Neuron (in vitro differentiated cells): ENCODE measurements around the gene PHF11.

Experiments used
- H2AFZ ChIP-seq: one replicate; pipeline ENCODE4 v1.6.1; 2013; ENCODE audit warnings: low read depth, mild to moderate bottlenecking, inconsistent platforms, low read length, moderate library complexity
- H3K27me3 ChIP-seq: one replicate; pipeline ENCODE4 v1.6.1; 2013; ENCODE audit warnings: low read length; ENCODE audit not compliant: insufficient read depth
- H3K36me3 ChIP-seq: one replicate; pipeline ENCODE4 v1.6.1; 2013; ENCODE audit warnings: low read length; ENCODE audit not compliant: insufficient read depth
- H3K4me1 ChIP-seq: one replicate; pipeline ENCODE4 v1.6.1; 2013; ENCODE audit warnings: low read length; ENCODE audit not compliant: insufficient read depth
- H3K4me3 ChIP-seq: 2 replicates; pipeline ENCODE4 v1.5.1; 2013; ENCODE audit warnings: mild to moderate bottlenecking, low read length, moderate library complexity
- H3K9me3 ChIP-seq: one replicate; pipeline ENCODE4 v1.6.1; 2013; ENCODE audit warnings: low read length

Gene PHF11

GRCh38 chr13:49495783-49496762 lies at the start of gene PHF11:
TSS of gene PHF11 (plus strand) at chr13:49495953. CDS start at chr13:49496002, 49 bp downstream.
- Histone ChIP-seq H3K4me1 (no peaks in the 10 kb centered on the region), H2AFZ (no peak within 1 kb of the TSS), H3K4me3 (no peak within 1 kb of the TSS), H3K27me3 (no peaks in the 10 kb centered on the region), H3K9me3 (peaks cover 5% of the 10 kb centered on the region), H3K36me3 (no peaks in the 10 kb centered on the region)

GRCh38 chr13:49446473-49446872 lies 49.3 kb upstream of the PHF11 start:
- no peaks in the 10 kb centered on the region for H3K9me3 ChIP-seq
- H2AFZ ChIP-seq = no peak overlapping the region
- H3K4me3 ChIP-seq = no peak overlapping the region
- no peaks in the 10 kb centered on the region for H3K27me3 ChIP-seq
- peaks cover 10% of the 10 kb centered on the region for H3K4me1 ChIP-seq
- no peaks in the 10 kb centered on the region for H3K36me3 ChIP-seq

GRCh38 chr13:49448753-49449152 lies 47.0 kb upstream of the PHF11 start:
- no peaks in the 10 kb centered on the region for H3K9me3 ChIP-seq

GRCh38 chr13:49450105-49450819 lies 45.5 kb upstream of the PHF11 start:
- Histone ChIP-seq H3K4me3 (no peak overlapping the region), H3K9me3 (no peaks in the 10 kb centered on the region), H2AFZ (no peak overlapping the region), H3K36me3 (no peaks in the 10 kb centered on the region), H3K4me1 (peaks cover 2% of the 10 kb centered on the region), H3K27me3 (no peaks in the 10 kb centered on the region)

More at GRCh38 chr13:49448753-49449152, 47.0 kb upstream of the PHF11 start:
- Histone ChIP-seq H2AFZ (no peak overlapping the region), H3K4me1 (peaks cover 7% of the 10 kb centered on the region), H3K36me3 (no peaks in the 10 kb centered on the region), H3K4me3 (no peak overlapping the region), H3K27me3 (no peaks in the 10 kb centered on the region)

GRCh38 chr13:49452725-49453457 lies 42.9 kb upstream of the PHF11 start:
- Histone ChIP-seq H2AFZ (no peak overlapping the region), H3K36me3 (no peaks in the 10 kb centered on the region), H3K4me3 (no peak overlapping the region), H3K27me3 (no peaks in the 10 kb centered on the region), H3K4me1 (no peaks in the 10 kb centered on the region), H3K9me3 (no peaks in the 10 kb centered on the region)

GRCh38 chr13:49453465-49453864 lies 42.3 kb upstream of the PHF11 start:
- H3K4me1 ChIP-seq = no peaks in the 10 kb centered on the region
- no peak overlapping the region for H3K4me3 ChIP-seq
- no peaks in the 10 kb centered on the region for H3K9me3 ChIP-seq
- H2AFZ ChIP-seq = no peak overlapping the region
- H3K27me3 ChIP-seq = no peaks in the 10 kb centered on the region
- no peaks in the 10 kb centered on the region for H3K36me3 ChIP-seq

- no peak overlapping the region for H3K4me3 ChIP-seq
- no peaks in the 10 kb centered on the region for H3K36me3 ChIP-seq
- no peaks in the 10 kb centered on the region for H3K4me1 ChIP-seq
- H2AFZ ChIP-seq = no peak overlapping the region
- H3K27me3 ChIP-seq = no peaks in the 10 kb centered on the region
- no peaks in the 10 kb centered on the region for H3K9me3 ChIP-seq
These were observed 41.3 kb upstream of the PHF11 start for GRCh38 chr13:49454388-49455006.

GRCh38 chr13:49455007-49455398 lies 40.8 kb upstream of the PHF11 start:
- Histone ChIP-seq H3K4me1 (no peaks in the 10 kb centered on the region), H3K36me3 (no peaks in the 10 kb centered on the region), H3K27me3 (no peaks in the 10 kb centered on the region), H3K4me3 (no peak overlapping the region), H2AFZ (no peak overlapping the region), H3K9me3 (no peaks in the 10 kb centered on the region)

- no peaks in the 10 kb centered on the region for H3K36me3 ChIP-seq
- no peak overlapping the region for H2AFZ ChIP-seq
- no peak overlapping the region for H3K4me3 ChIP-seq
- H3K27me3 ChIP-seq = no peaks in the 10 kb centered on the region
- H3K9me3 ChIP-seq = no peaks in the 10 kb centered on the region
- H3K4me1 ChIP-seq = no peaks in the 10 kb centered on the region
These were observed 39.6 kb upstream of the PHF11 start for GRCh38 chr13:49456156-49456555.

GRCh38 chr13:49457221-49457620 lies 38.5 kb upstream of the PHF11 start:
- Histone ChIP-seq H3K27me3 (no peaks in the 10 kb centered on the region), H2AFZ (no peak overlapping the region), H3K9me3 (no peaks in the 10 kb centered on the region), H3K4me3 (no peak overlapping the region), H3K36me3 (peaks cover 8% of the 10 kb centered on the region), H3K4me1 (no peaks in the 10 kb centered on the region)

- H3K4me3 ChIP-seq = no peak overlapping the region
- peaks cover 12% of the 10 kb centered on the region for H3K9me3 ChIP-seq
- H3K36me3 ChIP-seq = peaks cover 20% of the 10 kb centered on the region
- H3K27me3 ChIP-seq = no peaks in the 10 kb centered on the region
- H3K4me1 ChIP-seq = no peaks in the 10 kb centered on the region
- H2AFZ ChIP-seq = no peak overlapping the region
These were observed 36.2 kb upstream of the PHF11 start for GRCh38 chr13:49459580-49459979.

- H2AFZ ChIP-seq = no peak overlapping the region
- H3K4me1 ChIP-seq = no peaks in the 10 kb centered on the region
- peaks cover 22% of the 10 kb centered on the region for H3K36me3 ChIP-seq
- H3K27me3 ChIP-seq = no peaks in the 10 kb centered on the region
- no peak overlapping the region for H3K4me3 ChIP-seq
- H3K9me3 ChIP-seq = peaks cover 12% of the 10 kb centered on the region
These were observed 31.7 kb upstream of the PHF11 start for GRCh38 chr13:49464085-49464484.
